Pancreas (tissue), 10 donors: ENCODE measurements around the gene MARCOL. TPM values are rescaled to one million over a fixed set of nuclear protein-coding genes. Genes with fewer than 3 reads are reported as not detected.
A peak's percentile ranks its signal among the peaks of the same experiment; 100 is the strongest.

Source experiments
- ATAC-seq, 4 donors: fragments of 200-7000 bp; cut with Tn5 transposase; one replicate each; pipeline versions ENCODE4 v1.8.0 to v1.9.1; 2020; ENCODE audit warnings: mild to moderate bottlenecking in 4 of 4, moderate library complexity in 4 of 4
- DNase-seq, 6 donors: peaks; one replicate each; pipeline ENCODE4 v3.0.0-alpha.2; 2020
- FAIRE-seq: peaks from 2 replicates; lab custom pipeline; 2012; peaks lifted over from hg19 to GRCh38; lab: Jason Lieb, UNC
- H3K27ac ChIP-seq, 4 donors: fragments of 200-600 bp; sonication (generic); 1 replicate in 3 of 4; 2 replicates in 1 of 4; pipeline versions ENCODE4 v1.5.0 to v1.8.0; 2020
- H3K27me3 ChIP-seq, 4 donors: fragments of 200-600 bp; one replicate each; pipeline ENCODE4 v1.8.0; 2021
- H3K36me3 ChIP-seq, 3 donors: fragments of 200-600 bp; sonication (generic) in 1 of 3; one replicate each; pipeline versions ENCODE4 v1.5.0 to v1.8.0; 2020 to 2021
- H3K4me1 ChIP-seq, 3 donors: fragments of 200-600 bp; one replicate each; pipeline ENCODE4 v1.8.0; 2021
- H3K4me3 ChIP-seq, 4 donors: fragments of 200-600 bp; sonication (generic) in 2 of 4; one replicate each; pipeline versions ENCODE4 v1.5.0 to v1.8.0; 2020 to 2021
- H3K9me3 ChIP-seq, 4 donors: fragments of 200-600 bp; one replicate each; pipeline ENCODE4 v1.8.0; 2021
- CTCF ChIP-seq, 4 donors: fragments of 200-600 bp; sonication (generic) in 3 of 4; IDR thresholded peaks; one replicate each; pipeline versions ENCODE4 v1.5.0 to v1.8.0; 2021; ENCODE audit warnings: antibody characterized with exemption in 4 of 4
- WGBS, 2 donors: extraction: QIAGEN DNeasy Blood & Tissue Kit; methylation state at CpG; one replicate each; pipeline ENCODE4 v1.1.7; 2013; 5-methylcytosine and 5-hydroxymethylcytosine counted together
- intact Hi-C, 3 donors: fragments of 100-400 bp; cut with DNase I; formaldehyde crosslinking; loops; one replicate each; pipeline versions ENCODE4 v1.11.1 to v1.14.2; 2022
- polyA plus RNA-seq, 2 donors: library from polyadenylated mRNA; stranded (reverse); fragments of 200-250 nt; gene quantifications; one replicate each; pipeline ENCODE4 v1.2.3, GENCODE V29; 2013
- total RNA-seq, 6 donors: library from RNA; stranded (reverse); fragmentation: NEBNext Ultra II Directional in 4 of 6; extraction: Animal tissue kit (Norgen Biotek cat#: 25700) in 4 of 6; gene quantifications; one replicate each; pipeline versions ENCODE4 v1.2.1 to v1.2.4, GENCODE V29; 2021 to 2023
- donor health status: healthy with polysubstance abuse.
- donor health status: DM: no; HTN: no; CAD: no; lungs with moderate emphysema.
- donor health status: DM: no; HTN: no; CAD: no.
- donor health status: control.
- donor health status: control.
- donor health status: Bipolar disorder and iron deficiency.
- donor health status: DM: yes; HTN: yes; CAD: no.
- donor health status: DM: no; HTN: no; CAD: no.
- donor health status: DM: no; HTN: no; CAD: no.
- donor health status: DM: yes; HTN: yes; CAD: no.

The MARCOL gene
- total and polyA plus RNA-seq, 8 donors = not detected

- no peak overlapping the region for H3K4me3 ChIP-seq
- H3K27me3 ChIP-seq = no peaks in the 10 kb centered on the region
- no peaks in the 10 kb centered on the region for H3K36me3 ChIP-seq
- intact Hi-C loops = no loop called here
- DNase-seq (no peak), FAIRE-seq (no peak), ATAC-seq (no peak)
- H3K9me3 ChIP-seq = no peaks in the 10 kb centered on the region
- peaks cover 0 to 12% (median 5%) of the 10 kb centered on the region in 3 donors for H3K4me1 ChIP-seq
- H3K27ac ChIP-seq = no peak overlapping the region
- TF ChIP-seq CTCF (IDR thresholded peaks at IDR 0.05) = no peak
Observed at GRCh38 chr5:148208226-148208625, 30.1 kb upstream of the MARCOL start.

- ATAC-seq = peak in 2 of 4 donors; percentile 42 to 44
- no peak for DNase-seq
- intact Hi-C loops = no loop called here
- no peaks in the 10 kb centered on the region for H3K9me3 ChIP-seq
- no peak for TF ChIP-seq CTCF (IDR thresholded peaks at IDR 0.05)
- no peak overlapping the region for H3K27ac ChIP-seq
- H3K4me3 ChIP-seq = no peak overlapping the region
- 26 to 27% methylated on average over 3 of the region's 3 CpGs for WGBS, 2 donors
- no peaks in the 10 kb centered on the region for H3K27me3 ChIP-seq
- H3K36me3 ChIP-seq = no peaks in the 10 kb centered on the region
- no peak for FAIRE-seq
- H3K4me1 ChIP-seq = peaks cover 0 to 12% (median 5%) of the 10 kb centered on the region in 3 donors
Observed at GRCh38 chr5:148209151-148209770, 29.1 kb upstream of the MARCOL start.

GRCh38 chr5:148214665-148215185, 23.6 kb upstream of the MARCOL start:
- Histone ChIP-seq H3K4me3 (no peak overlapping the region), H3K9me3 (no peaks in the 10 kb centered on the region), H3K36me3 (no peaks in the 10 kb centered on the region), H3K27ac (no peak overlapping the region), H3K4me1 (no peaks in the 10 kb centered on the region), H3K27me3 (no peaks in the 10 kb centered on the region)
- FAIRE-seq = no peak
- intact Hi-C loops = no loop called here
- 67 to 71% methylated on average over 1 of the region's 1 CpG for WGBS, 2 donors
- no peak for DNase-seq
- no peak for TF ChIP-seq CTCF (IDR thresholded peaks at IDR 0.05)
- ATAC-seq = no peak

- no peak overlapping the region for H3K27ac ChIP-seq
- H3K27me3 ChIP-seq = no peaks in the 10 kb centered on the region
- H3K9me3 ChIP-seq = no peaks in the 10 kb centered on the region
- TF ChIP-seq CTCF (IDR thresholded peaks at IDR 0.05) = no peak
- H3K4me3 ChIP-seq = no peak overlapping the region
- H3K36me3 ChIP-seq = no peaks in the 10 kb centered on the region
- ATAC-seq = no peak
- WGBS, 2 donors = 74 to 80% methylated on average over 6 of the region's 6 CpGs
- intact Hi-C loops = no loop called here
- DNase-seq = no peak
- no peaks in the 10 kb centered on the region for H3K4me1 ChIP-seq
- FAIRE-seq = no peak
Observed at GRCh38 chr5:148221508-148221907, 16.8 kb upstream of the MARCOL start.

GRCh38 chr5:148224117-148224742, 14.1 kb upstream of the MARCOL start:
- Histone ChIP-seq H3K27ac (no peak overlapping the region), H3K27me3 (no peaks in the 10 kb centered on the region), H3K4me3 (no peak overlapping the region), H3K9me3 (no peaks in the 10 kb centered on the region), H3K36me3 (no peaks in the 10 kb centered on the region), H3K4me1 (no peaks in the 10 kb centered on the region)
- 57 to 71% methylated on average over 2 of the region's 2 CpGs for WGBS, 2 donors
- TF ChIP-seq CTCF (IDR thresholded peaks at IDR 0.05) = no peak
- intact Hi-C loops = no loop called here
- DNase-seq (no peak), FAIRE-seq (no peak), ATAC-seq (no peak)
